ENCODE results near the gene CES4A. TPM values are rescaled to one million over a fixed set of nuclear protein-coding genes. Genes with fewer than 3 reads are reported as not detected.

The CES4A gene
- polyA plus RNA-seq, 1 experiment = 2.8 TPM

DNA sequence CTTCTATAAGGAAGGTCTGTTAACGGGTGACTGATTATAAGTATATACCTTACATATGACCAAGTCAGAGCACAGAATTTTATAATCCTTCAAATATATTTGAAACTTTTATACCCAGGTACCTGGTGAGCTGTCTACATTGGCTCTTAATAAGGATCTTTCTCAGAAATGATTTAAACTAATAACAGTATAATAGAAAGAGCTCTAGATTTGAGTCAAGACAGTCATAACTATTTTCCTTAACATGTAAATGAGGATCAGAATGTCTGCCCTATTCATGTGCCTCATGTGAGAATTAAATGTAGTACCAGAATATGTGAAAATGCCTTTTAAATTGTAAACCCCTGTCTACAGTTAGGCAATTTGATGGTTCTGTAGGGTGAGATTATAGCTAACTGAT is 55.0 kb downstream of the CES4A start:
- CTCF ChIA-PET = interaction anchor here (1.2 to 1.4 kb wide), 3 partner anchors 25 to 112 kb away, joined by 3 to 6 read pairs (median 3); no protein-coding TSS in a partner anchor
- POLR2A ChIA-PET = no interaction called here
- no peaks in the 10 kb centered on the region for H3K9me3 ChIP-seq (ENCODE audit: control insufficient read depth, insufficient read depth, low read length)
- no peak overlapping the region for H3K27ac ChIP-seq (ENCODE audit: low read depth, low read length)
- DNase-seq (ENCODE audit: low read depth, low spot score) = no peak
- TF ChIP-seq, protein P1, sequence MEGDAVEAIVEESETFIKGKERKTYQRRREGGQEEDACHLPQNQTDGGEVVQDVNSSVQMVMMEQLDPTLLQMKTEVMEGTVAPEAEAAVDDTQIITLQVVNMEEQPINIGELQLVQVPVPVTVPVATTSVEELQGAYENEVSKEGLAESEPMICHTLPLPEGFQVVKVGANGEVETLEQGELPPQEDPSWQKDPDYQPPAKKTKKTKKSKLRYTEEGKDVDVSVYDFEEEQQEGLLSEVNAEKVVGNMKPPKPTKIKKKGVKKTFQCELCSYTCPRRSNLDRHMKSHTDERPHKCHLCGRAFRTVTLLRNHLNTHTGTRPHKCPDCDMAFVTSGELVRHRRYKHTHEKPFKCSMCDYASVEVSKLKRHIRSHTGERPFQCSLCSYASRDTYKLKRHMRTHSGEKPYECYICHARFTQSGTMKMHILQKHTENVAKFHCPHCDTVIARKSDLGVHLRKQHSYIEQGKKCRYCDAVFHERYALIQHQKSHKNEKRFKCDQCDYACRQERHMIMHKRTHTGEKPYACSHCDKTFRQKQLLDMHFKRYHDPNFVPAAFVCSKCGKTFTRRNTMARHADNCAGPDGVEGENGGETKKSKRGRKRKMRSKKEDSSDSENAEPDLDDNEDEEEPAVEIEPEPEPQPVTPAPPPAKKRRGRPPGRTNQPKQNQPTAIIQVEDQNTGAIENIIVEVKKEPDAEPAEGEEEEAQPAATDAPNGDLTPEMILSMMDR (IDR thresholded peaks at IDR 0.05; ENCODE audit: low read depth, low read length) = no peak
- no peaks in the 10 kb centered on the region for H3K27me3 ChIP-seq (ENCODE audit: control insufficient read depth, insufficient read depth, low read length)
- H3K4me3 ChIP-seq (ENCODE audit: low read depth, low read length) = no peak overlapping the region

DNA sequence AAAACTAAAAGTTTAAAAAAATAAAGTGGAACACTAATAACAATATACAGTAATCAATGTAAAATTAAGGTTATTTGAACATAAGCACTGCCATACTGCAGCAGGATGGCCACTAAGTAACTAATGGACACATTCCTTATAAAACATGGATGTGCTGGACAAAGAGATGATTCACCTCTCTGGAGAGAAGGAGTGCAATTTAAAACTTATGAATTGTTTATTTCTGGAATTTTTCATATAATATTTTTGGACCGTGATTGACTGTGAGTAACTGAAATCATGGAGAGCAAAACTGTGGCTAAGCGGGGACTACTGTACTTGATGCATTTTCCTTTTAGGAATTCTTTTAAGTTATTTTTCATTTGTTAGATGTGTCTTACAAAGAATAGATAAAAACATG is 62.4 kb downstream of the CES4A start:
- Histone ChIP-seq H3K27me3 (ENCODE audit: control insufficient read depth, insufficient read depth, low read length) (no peaks in the 10 kb centered on the region), H3K9me3 (ENCODE audit: control insufficient read depth, insufficient read depth, low read length) (peaks cover 3% of the 10 kb centered on the region; the same call in 1 of the 2 replicates), H3K27ac (ENCODE audit: low read depth, low read length) (no peak overlapping the region), H3K4me3 (ENCODE audit: low read depth, low read length) (no peak overlapping the region)
- TF ChIP-seq, protein P1 (IDR thresholded peaks at IDR 0.05; ENCODE audit: low read depth, low read length) = no peak
- ChIA-PET POLR2A (no interaction called here), CTCF (no interaction called here)
- no peak for DNase-seq (ENCODE audit: low read depth, low spot score)

DNA sequence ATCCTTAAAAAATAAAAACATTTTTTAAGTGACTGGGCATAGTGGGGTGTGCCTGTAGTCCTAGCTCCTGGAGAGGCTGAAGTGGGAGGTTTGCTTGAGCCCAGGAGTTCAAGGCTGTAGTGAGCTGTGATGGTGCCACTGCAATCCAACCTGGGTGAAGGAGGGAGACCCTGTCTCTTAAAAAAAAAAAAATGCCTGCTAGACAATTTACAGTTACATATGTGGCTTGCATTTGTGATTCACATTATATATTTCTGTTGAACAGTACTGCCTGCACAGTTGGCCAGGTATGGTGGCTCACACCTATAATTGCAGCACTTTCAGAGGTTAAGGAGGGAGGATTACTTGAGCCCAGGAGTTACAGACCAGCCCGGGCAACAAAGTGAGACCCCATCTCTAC is 64.0 kb downstream of the CES4A start:
- TF ChIP-seq, protein P1 (IDR thresholded peaks at IDR 0.05; ENCODE audit: low read depth, low read length) = no peak
- Histone ChIP-seq H3K27ac (ENCODE audit: low read depth, low read length) (no peak overlapping the region), H3K4me3 (ENCODE audit: low read depth, low read length) (no peak overlapping the region), H3K27me3 (ENCODE audit: control insufficient read depth, insufficient read depth, low read length) (no peaks in the 10 kb centered on the region), H3K9me3 (ENCODE audit: control insufficient read depth, insufficient read depth, low read length) (peaks cover 3% of the 10 kb centered on the region; the same call in 1 of the 2 replicates)
- ChIA-PET CTCF (no interaction called here), POLR2A (interaction anchor here (0.6 kb wide), 1 partner anchor 8 kb away, joined by 3 read pairs; no protein-coding TSS in a partner anchor)
- no peak for DNase-seq (ENCODE audit: low read depth, low spot score)

DNA sequence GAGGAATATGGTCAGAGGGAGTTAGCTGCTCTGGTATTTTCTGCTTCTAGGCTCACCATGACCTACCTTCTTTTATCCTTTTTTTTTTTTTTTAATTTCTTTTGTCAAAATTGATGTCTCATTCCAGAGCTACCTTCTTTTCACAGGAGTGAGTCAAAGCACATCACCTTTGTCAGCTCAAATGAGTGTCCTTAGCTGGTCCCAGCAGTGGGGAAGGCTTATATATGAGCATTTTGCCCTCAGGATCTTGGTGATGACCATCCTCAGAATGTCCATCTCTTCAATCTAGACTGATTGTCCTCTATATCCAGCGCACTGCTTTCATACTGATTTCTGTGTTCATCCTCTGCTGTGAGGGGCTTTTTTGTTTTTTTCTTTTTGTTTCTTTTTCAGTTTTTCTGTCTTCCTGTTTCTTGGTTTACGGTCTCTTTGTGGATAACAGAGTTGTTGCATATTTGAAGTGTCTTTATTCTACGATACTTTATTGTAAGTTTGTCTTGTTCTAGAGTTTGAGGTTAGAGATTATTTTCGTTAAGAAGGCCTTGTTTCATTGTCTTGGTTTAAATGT is 65.5 kb downstream of the CES4A start:
- H3K27me3 ChIP-seq (ENCODE audit: control insufficient read depth, insufficient read depth, low read length) = no peaks in the 10 kb centered on the region
- H3K4me3 ChIP-seq (ENCODE audit: low read depth, low read length) = no peak overlapping the region
- H3K27ac ChIP-seq (ENCODE audit: low read depth, low read length) = no peak overlapping the region
- peaks cover 3% of the 10 kb centered on the region; the same call in 1 of the 2 replicates for H3K9me3 ChIP-seq (ENCODE audit: control insufficient read depth, insufficient read depth, low read length)
- no peak for DNase-seq (ENCODE audit: low read depth, low spot score)
- ChIA-PET CTCF (no interaction called here), POLR2A (no interaction called here)
- TF ChIP-seq, protein P1 (IDR thresholded peaks at IDR 0.05; ENCODE audit: low read depth, low read length) = no peak

DNA sequence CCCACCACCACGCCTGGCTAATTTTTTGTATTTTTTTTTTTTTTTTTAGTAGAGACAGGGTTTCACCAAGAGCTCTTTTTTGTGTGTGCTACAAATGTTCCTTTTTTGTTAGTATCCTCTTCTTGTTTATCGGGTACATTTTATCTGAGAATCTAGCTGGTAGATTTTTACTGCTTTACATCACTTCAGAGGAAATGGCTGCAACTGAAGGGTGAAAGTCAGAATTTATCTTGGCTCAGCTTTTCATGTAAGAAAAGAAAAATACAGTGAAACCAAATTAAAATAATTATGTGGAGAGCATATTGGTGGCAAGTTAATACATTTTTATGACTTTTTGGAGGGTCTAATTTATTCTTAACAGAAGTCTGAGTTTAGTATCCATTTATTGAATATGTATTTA is 66.5 kb downstream of the CES4A start:
- ChIA-PET POLR2A (interaction anchor here (0.6 to 1.0 kb wide), 3 partner anchors 25 to 39 kb away, joined by 3 to 4 read pairs (median 3); no protein-coding TSS in a partner anchor), CTCF (no interaction called here)
- no peak overlapping the region for H3K27ac ChIP-seq (ENCODE audit: low read depth, low read length)
- no peak for DNase-seq (ENCODE audit: low read depth, low spot score)
- H3K9me3 ChIP-seq (ENCODE audit: control insufficient read depth, insufficient read depth, low read length) = peaks cover 3% of the 10 kb centered on the region; the same call in 1 of the 2 replicates
- no peaks in the 10 kb centered on the region for H3K27me3 ChIP-seq (ENCODE audit: control insufficient read depth, insufficient read depth, low read length)
- TF ChIP-seq, protein P1 (IDR thresholded peaks at IDR 0.05; ENCODE audit: low read depth, low read length) = no peak
- H3K4me3 ChIP-seq (ENCODE audit: low read depth, low read length) = no peak overlapping the region

All from AG04450 (cell line).